CD4-positive, alpha-beta T cell treated with Interleukin-21 for 1 hour (primary cell): ENCODE measurements around the gene APEH.

ENCODE experiments used
- DNase-seq: peaks from one replicate; pipeline ENCODE4 v3.0.0-alpha.2; 2020

Gene APEH

DNA sequence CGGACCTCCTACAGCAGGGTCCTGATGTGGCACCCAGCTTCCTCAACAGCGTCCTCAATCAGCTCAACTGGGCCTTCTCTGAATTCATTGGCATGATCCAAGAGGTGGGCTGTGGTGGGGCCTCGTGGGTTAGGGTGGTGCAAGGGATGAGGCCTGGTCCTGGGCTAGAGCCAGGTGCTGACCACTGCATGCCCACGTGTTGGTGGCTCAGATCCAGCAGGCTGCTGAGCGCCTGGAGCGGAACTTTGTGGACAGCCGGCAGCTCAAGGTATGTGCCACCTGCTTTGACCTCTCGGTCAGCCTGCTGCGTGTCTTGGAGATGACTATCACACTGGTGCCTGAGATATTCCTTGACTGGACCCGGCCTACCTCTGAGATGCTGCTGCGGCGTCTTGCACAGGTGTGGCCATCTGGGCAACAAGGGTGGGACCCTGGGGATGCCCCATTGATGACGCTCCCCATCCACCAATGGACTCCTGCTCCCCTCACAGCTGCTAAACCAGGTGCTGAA is 41.5 kb downstream of the APEH start:
- no peak for DNase-seq

- DNase-seq: no peak
These were observed 42.0 kb downstream of the APEH start for GRCh38 chr3:49716169-49716568.

DNA sequence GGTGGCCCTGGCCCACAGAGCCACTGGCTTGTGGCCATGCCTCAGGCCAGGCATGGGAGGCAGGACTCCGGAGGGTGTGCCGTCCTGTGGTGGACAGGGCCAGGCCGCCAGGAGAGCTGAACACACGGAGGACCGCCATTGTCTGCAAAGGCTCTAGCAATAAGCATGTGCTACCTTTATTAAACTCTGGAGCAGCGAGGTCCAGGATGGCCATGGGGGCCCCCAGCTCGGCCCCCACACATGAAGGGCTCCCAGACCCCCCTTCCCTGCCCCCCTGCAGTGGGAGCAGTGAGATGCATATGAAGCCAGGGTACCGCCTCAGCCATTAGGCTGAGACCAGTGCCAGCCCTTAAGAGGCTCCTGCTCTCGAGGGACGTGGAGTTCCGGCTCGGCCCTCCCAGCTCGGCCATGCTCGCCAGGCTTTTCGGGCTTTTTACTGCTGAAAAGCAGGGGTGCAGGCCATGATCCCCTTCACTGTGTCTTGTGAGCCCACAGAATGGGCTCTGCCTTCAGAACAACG is 42.6 kb downstream of the APEH start:
- DNase-seq: no peak

DNA sequence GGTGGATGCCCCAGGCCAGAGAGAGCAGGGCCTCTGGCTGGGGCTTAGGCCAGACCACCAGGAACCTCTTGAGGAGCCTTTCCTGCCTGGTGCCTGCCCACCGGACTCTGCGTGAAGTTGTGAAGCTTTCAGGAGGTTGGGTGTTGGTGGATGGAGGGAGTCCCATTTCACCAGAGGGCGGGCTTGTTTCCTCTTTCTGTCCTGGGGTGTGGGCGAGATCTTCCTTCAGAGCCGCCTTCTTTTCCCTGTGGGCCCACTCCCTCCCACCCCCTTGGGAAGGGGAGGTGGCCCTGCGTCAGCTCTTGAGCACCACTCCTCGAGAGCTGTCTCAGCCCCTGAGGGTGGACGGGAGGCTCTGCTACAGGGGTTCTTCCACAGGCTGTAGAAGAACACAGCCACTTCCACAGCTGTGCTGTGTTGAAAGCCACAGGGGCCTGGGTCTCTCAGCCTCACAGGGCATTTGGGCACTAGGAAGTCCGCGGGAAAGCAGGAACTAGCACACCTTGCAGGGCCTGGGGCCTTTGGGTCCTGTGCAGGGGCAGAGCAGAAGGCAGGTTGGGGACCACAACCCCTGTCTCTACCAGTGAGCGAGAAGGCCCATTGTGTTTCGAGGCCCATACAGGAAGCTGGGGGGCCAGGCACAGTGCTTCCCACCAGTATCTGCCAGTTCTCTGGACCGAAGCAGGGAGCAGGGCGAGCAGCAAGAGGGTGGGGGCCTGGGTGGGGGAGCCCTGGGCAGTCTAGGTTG is 43.2 kb downstream of the APEH start:
- no peak for DNase-seq

DNA sequence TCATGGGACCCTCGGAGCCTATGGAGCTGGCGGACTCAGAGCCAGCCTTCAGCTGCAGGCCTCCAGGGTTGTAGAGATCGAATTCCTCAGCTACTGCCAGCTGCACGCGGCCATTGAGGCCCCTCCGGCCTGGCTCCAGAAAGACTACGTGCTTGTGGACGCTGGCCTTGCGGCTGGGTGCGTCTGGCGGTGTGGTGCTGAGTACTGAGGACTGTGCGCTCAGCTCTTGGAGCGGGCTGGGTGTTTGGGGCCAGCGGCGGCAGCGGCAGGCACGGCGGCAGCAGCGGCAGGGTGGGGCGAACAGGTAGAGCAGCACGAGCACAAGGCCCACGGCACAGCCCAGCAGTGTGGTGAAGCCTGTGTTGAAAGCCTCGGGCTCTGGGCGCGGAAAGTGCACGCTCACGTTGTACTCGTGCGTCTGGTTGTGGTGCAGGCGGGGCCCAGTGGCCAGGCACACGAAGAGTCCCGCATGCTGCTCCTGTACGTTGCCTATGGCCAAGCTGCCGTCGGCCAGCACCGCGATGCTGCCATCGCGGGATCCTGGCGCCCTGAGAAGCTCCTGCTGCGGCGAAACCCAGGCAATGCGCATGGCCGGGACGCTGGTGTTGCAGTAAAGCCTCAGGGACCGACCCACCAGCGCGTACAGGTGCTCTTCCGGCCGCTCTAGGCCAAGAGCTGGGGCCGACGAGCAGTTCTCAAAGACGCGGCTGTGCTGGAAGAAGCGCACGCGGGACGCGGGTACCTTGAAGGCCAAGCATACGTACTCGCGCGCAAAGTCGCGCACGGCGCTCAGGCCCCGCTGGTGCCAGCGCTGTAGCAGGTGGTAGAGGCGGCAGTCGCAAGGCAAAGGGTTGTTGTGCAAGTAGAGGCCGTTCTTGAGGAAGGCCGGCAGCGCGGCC is 44.1 kb downstream of the APEH start:
- no peak for DNase-seq

- DNase-seq: no peak
These were observed 44.7 kb downstream of the APEH start for GRCh38 chr3:49718858-49719213.

DNA sequence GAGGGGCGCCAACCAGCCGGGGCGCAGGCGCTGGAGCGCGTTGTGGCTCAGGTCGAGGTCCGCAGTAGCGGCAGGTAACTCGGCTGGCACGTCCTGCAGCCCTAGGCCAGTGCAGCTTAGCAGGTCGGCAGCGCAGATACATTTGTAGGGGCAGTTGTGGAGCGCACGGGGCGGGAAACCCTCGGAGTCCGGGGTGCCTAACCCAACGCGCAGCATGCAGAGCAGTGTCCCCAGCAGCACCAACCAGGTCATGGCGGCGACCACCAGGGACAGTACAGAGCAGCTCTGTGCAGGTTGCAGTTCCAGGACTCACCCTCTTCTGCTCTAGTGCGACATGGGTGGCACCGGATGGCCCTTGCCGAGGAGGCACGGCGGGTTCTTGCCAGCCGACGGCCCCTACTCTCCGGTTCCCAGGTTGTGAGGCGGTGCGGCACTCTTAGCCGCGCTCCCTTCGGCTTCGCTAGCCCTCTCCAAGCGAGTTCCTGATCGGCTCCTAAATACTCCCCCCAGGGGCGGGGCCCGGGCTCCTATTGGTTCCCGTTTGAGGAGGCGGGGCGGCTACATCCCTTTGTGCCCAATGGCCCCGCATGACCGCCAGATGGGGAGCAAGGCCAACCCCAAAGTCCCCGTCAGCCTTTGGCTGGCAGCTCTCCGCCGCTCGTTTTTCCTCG is 45.2 kb downstream of the APEH start, which contains the start of gene AMIGO3:
AMIGO3 (minus strand) TSS at position 471 of the 671 bp plus-strand sequence; CDS start at position 252, 219 bp downstream.
- DNase-seq: peak; percentile 91

DNA sequence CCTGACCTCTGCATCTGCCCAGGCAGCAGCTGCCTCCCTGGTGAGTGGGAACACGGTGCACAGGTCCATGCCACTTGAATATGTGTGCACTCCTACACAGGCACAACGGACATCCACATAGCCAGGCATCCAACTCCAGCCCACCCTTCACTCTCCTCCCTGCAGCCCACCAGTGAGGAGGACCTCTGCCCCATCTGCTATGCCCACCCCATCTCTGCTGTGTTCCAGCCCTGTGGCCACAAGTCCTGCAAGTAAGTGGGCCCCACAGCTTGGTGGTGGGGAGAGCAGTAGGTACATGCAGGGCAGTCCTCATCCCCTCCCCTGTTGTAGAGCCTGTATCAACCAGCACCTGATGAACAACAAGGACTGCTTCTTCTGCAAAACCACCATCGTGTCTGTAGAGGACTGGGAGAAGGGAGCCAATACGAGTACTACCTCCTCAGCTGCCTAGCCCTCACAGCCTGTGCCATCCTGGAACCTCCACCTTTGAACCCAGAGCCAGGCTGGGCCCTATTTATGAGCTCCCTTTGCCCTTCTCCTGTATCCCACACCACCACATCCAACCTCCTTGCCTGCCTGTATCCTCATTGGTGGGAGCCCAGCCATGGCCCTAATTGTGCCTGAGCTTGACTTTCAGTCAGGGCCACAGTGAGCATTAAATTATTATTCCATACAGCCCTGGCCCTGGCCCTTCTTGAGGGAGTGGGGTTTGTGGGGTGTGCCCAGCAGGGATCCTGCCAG is 46.9 kb downstream of the APEH start:
- no peak for DNase-seq

DNA sequence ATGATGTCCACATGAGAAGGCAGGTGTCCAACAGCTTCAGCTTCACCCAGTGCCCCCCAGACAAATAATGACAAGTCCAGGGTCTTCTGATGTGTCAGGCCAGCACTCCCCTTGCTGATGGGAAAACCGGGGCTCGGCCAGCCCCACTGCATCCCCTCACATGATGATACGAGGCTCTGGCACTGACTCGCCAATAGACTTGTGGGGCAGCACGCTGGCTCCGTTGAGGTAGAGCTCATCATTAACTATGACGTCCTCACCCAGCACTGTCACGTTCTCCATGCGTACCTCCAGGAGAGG is 47.4 kb downstream of the APEH start:
- no peak for DNase-seq

GRCh38 chr3:49721896-49722781 is 48.0 kb downstream of the APEH start:
- DNase-seq: no peak

- DNase-seq: no peak
These were observed 48.7 kb downstream of the APEH start for GRCh38 chr3:49722896-49723295.

GRCh38 chr3:49723296-49723627 is 49.1 kb downstream of the APEH start:
- DNase-seq: peak; percentile 67

DNA sequence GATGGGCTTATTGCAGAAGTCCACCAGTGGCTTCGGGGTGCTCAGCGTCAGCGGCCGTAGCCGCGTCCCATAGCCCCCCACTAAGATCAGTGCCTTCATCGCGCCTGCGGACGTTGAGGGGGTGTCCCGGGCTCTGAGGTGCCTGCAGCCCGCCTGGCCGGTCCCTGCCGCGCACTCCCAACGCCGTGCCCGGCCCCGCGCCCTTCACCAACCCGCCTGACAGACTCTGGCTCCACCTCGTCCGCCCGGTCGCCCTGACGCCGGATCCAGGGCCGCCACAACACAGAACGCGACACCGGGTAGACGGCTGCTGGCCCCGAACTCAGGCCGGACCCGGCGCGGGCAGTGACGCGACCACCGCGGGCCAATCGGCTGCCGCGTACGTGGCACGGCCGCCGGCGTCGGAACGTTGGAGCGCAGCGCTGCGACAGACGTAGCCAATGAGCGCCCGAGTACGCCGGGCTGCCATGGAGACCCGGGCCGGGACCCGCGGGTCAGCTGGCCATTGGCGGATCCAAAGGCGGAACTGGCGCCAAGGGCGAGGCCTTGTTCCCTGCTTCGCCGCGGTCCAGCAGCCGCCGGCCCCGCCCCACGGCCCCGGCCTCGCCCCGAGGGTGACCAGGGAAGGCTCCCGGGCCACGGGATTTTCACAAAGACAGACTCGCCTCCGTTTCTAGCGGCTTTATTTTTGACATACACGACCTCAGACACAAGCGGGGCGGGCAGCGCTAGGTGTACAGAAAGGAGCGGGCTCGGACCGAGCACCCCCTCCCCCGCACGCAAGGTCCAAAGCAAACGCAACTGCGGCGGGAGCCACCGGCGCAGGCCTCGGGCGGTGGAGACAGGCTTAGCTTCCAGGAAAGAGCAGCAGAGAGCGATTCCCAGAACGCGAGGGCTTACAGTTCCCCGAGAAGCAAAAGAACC is 49.7 kb downstream of the APEH start, which contains the start of gene GMPPB:
GMPPB (minus strand) TSS at position 324 of the 924 bp plus-strand sequence; CDS start at position 99, 225 bp downstream.
- peak; percentile 93 for DNase-seq

DNA sequence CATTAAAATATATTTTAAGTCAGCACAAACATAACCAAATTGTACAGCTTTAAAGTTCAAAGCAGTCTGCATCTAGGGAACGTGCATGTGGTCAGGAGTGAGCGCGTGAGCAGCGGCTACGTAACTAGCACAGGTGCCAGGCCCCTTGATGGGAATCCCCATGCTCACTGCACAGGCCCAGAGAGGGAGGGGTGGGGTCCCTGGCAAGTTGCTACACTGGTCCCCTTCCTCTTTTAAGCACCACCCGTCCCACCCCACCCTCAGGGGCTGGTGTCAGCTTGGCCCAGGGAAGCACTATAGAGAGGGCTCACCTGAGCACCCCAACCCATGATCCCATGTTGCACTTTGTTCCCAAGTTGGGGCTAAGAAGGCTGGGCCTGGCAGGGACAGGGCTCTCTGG is 50.4 kb downstream of the APEH start:
- peak; percentile 62 for DNase-seq

DNA sequence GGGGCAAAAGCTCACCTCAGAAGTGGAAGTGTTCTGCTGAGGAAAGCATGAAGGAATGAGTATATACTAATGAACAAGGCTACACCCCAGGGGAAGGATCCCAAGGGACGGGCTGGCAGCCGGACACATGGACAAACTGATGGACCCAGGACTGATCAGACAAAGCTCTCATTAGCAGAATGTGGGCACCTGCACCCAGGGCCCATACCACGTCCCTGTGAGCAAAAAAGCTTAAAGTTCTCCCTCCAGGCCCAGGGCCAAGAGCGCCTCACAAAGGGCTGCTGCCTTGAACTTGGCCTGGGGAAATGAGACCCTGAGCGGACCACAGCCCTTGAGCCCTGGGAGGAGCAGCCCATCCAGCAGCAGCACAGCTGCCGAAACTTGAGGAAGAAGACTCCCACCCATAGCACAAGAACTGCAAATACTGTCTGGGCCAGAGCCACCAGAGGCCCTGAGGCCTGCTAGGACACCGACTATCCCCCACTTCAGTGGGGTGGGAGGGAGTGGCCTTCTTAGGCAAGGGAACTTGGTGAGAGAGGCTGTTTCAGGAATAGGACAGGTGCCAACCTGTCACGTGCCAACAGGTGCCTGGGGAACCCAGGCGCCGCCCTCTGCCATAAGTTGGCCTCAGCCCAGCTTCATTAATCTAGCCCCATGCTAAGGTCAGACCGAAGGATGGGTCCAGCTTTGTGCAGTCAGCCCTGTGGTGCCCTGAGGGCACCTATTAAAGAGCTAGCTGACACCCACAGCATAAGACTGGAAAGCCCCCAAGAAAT is 51.9 kb downstream of the APEH start:
- no peak for DNase-seq

- DNase-seq: no peak
These were observed 53.2 kb downstream of the APEH start for GRCh38 chr3:49727154-49727923.

GRCh38 chr3:49727924-49728361 is 53.8 kb downstream of the APEH start:
- DNase-seq: no peak

DNA sequence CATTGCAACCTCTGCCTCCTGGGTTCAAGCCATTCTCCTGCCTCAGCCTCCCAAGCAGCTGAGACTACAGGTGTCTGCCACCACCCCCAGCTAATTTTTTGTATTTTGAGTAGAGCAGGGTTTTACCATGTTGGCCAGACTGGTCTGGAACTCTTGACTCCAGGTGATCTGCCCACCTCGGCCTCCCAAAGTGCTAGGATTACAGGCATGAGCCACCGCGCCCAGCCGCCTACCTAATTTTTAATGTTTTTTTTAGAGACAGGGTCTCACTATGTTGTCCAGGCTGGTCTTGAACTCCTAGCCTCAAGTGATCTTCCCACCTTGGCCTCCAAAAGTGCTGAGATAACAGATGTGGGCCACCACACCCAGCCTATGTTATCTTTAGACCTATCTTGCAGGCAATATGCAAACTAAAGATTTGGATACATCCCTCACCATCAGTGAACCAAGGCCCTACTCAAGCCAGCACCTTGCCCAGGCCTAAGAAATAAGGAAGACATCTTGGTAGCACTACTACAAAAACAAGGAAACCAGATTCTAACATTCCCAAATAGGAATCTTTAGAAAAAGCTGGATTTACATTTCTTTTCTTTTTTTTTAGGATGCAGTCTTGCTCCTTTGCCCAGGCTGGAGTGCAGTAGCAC is 55.9 kb downstream of the APEH start:
- DNase-seq: no peak
